CD4-positive, alpha-beta T cell treated with Interleukin-15 for 1 hour (primary cell): ENCODE results near the gene PLEKHN1.
"Not testable (repeated sequence)": the region's sequence is repeated elsewhere in the genome, so short reads cannot be mapped to it uniquely, and the experiment has no call there.

Experiments
- DNase-seq: peaks from one replicate; pipeline ENCODE4 v3.0.0-alpha.2; 2020

Gene PLEKHN1

GRCh38 chr1:1014799-1015681 is 48.8 kb downstream of the PLEKHN1 start:
- DNase-seq = no peak

GRCh38 chr1:1017397-1018320 is 51.4 kb downstream of the PLEKHN1 start:
- DNase-seq = not testable (repeated sequence)

GRCh38 chr1:1018321-1018685 is 52.0 kb downstream of the PLEKHN1 start:
- not testable (repeated sequence) for DNase-seq

- DNase-seq = peak; percentile 77
These were observed 53.1 kb downstream of the PLEKHN1 start for GRCh38 chr1:1019122-1019999.

- no peak for DNase-seq
These were observed 53.7 kb downstream of the PLEKHN1 start, which contains the start of gene AGRN for GRCh38 chr1:1020000-1020404. AGRN (plus strand) TSS chr1:1020120; CDS start chr1:1020173, 53 bp downstream.

GRCh38 chr1:1020415-1021009 is 54.2 kb downstream of the PLEKHN1 start:
- no peak for DNase-seq

GRCh38 chr1:1021010-1021919 is 55.0 kb downstream of the PLEKHN1 start:
- DNase-seq = no peak

GRCh38 chr1:1021920-1022259 is 55.6 kb downstream of the PLEKHN1 start:
- no peak for DNase-seq

GRCh38 chr1:1022302-1023009 is 56.2 kb downstream of the PLEKHN1 start:
- DNase-seq = no peak

GRCh38 chr1:1023700-1024099 is 57.4 kb downstream of the PLEKHN1 start:
- DNase-seq = no peak

- no peak for DNase-seq
These were observed 58.0 kb downstream of the PLEKHN1 start for GRCh38 chr1:1024149-1024770.

GRCh38 chr1:1024771-1025699 is 58.8 kb downstream of the PLEKHN1 start:
- DNase-seq = no peak
